Measurements from ENCODE around the gene DOCK1.

DOCK1 gene

GRCh38 chr10:127415901-127416581, 510.8 kb downstream of the DOCK1 start:
- Histone ChIP-seq H3K9ac (ENCODE audit: low read depth, low read length) (no peak overlapping the region), H3K9me3 (ENCODE audit: control insufficient read depth, insufficient read depth, low read length) (no peaks in the 10 kb centered on the region), H3K4me1 (ENCODE audit: insufficient read depth, low read length) (no peaks in the 10 kb centered on the region), H3K36me3 (ENCODE audit: insufficient read depth, low read length) (no peaks in the 10 kb centered on the region)

- Histone ChIP-seq H3K9ac (ENCODE audit: low read depth, low read length) (no peak overlapping the region), H3K9me3 (ENCODE audit: control insufficient read depth, insufficient read depth, low read length) (no peaks in the 10 kb centered on the region), H3K36me3 (ENCODE audit: insufficient read depth, low read length) (no peaks in the 10 kb centered on the region), H3K4me1 (ENCODE audit: insufficient read depth, low read length) (no peaks in the 10 kb centered on the region)
Measured at GRCh38 chr10:127417031-127417430, 511.8 kb downstream of the DOCK1 start.

- no peak overlapping the region for H3K9ac ChIP-seq (ENCODE audit: low read depth, low read length)
- no peaks in the 10 kb centered on the region for H3K9me3 ChIP-seq (ENCODE audit: control insufficient read depth, insufficient read depth, low read length)
- no peaks in the 10 kb centered on the region for H3K4me1 ChIP-seq (ENCODE audit: insufficient read depth, low read length)
- H3K36me3 ChIP-seq (ENCODE audit: insufficient read depth, low read length): no peaks in the 10 kb centered on the region
Measured at GRCh38 chr10:127417686-127418401, 512.6 kb downstream of the DOCK1 start.

- Histone ChIP-seq H3K36me3 (ENCODE audit: insufficient read depth, low read length) (no peaks in the 10 kb centered on the region), H3K4me1 (ENCODE audit: insufficient read depth, low read length) (peaks cover 4% of the 10 kb centered on the region; the same call in 1 of the 2 replicates), H3K9me3 (ENCODE audit: control insufficient read depth, insufficient read depth, low read length) (no peaks in the 10 kb centered on the region), H3K9ac (ENCODE audit: low read depth, low read length) (no peak overlapping the region)
Measured at GRCh38 chr10:127418536-127419168, 513.4 kb downstream of the DOCK1 start.

GRCh38 chr10:127420138-127420684, 515.0 kb downstream of the DOCK1 start:
- H3K9me3 ChIP-seq (ENCODE audit: control insufficient read depth, insufficient read depth, low read length): no peaks in the 10 kb centered on the region
- H3K4me1 ChIP-seq (ENCODE audit: insufficient read depth, low read length): peaks cover 11% of the 10 kb centered on the region; the same call in 1 of the 2 replicates
- no peaks in the 10 kb centered on the region for H3K36me3 ChIP-seq (ENCODE audit: insufficient read depth, low read length)
- H3K9ac ChIP-seq (ENCODE audit: low read depth, low read length): no peak overlapping the region

- no peaks in the 10 kb centered on the region for H3K9me3 ChIP-seq (ENCODE audit: control insufficient read depth, insufficient read depth, low read length)
- H3K4me1 ChIP-seq (ENCODE audit: insufficient read depth, low read length): peaks cover 11% of the 10 kb centered on the region; the same call in 1 of the 2 replicates
- no peak overlapping the region for H3K9ac ChIP-seq (ENCODE audit: low read depth, low read length)
- H3K36me3 ChIP-seq (ENCODE audit: insufficient read depth, low read length): no peaks in the 10 kb centered on the region
Measured at GRCh38 chr10:127423218-127423915, 518.1 kb downstream of the DOCK1 start.

- Histone ChIP-seq H3K4me1 (ENCODE audit: insufficient read depth, low read length) (peaks cover 11% of the 10 kb centered on the region; the same call in 1 of the 2 replicates), H3K9me3 (ENCODE audit: control insufficient read depth, insufficient read depth, low read length) (no peaks in the 10 kb centered on the region), H3K36me3 (ENCODE audit: insufficient read depth, low read length) (no peaks in the 10 kb centered on the region), H3K9ac (ENCODE audit: low read depth, low read length) (no peak overlapping the region)
Measured at GRCh38 chr10:127424594-127425264, 519.5 kb downstream of the DOCK1 start.

- no peaks in the 10 kb centered on the region for H3K9me3 ChIP-seq (ENCODE audit: control insufficient read depth, insufficient read depth, low read length)
- H3K9ac ChIP-seq (ENCODE audit: low read depth, low read length): no peak overlapping the region
- no peaks in the 10 kb centered on the region for H3K36me3 ChIP-seq (ENCODE audit: insufficient read depth, low read length)
- H3K4me1 ChIP-seq (ENCODE audit: insufficient read depth, low read length): peaks cover 11% of the 10 kb centered on the region; the same call in 1 of the 2 replicates
Measured at GRCh38 chr10:127426746-127427145, 521.5 kb downstream of the DOCK1 start.

- H3K36me3 ChIP-seq (ENCODE audit: insufficient read depth, low read length): no peaks in the 10 kb centered on the region
- no peak overlapping the region for H3K9ac ChIP-seq (ENCODE audit: low read depth, low read length)
Measured at GRCh38 chr10:127427926-127428325, 522.7 kb downstream of the DOCK1 start.

GRCh38 chr10:127428385-127428980, 523.3 kb downstream of the DOCK1 start:
- no peaks in the 10 kb centered on the region for H3K9me3 ChIP-seq (ENCODE audit: control insufficient read depth, insufficient read depth, low read length)
- peaks cover 9% of the 10 kb centered on the region; the same call in 1 of the 2 replicates for H3K4me1 ChIP-seq (ENCODE audit: insufficient read depth, low read length)
- no peak overlapping the region for H3K9ac ChIP-seq (ENCODE audit: low read depth, low read length)
- H3K36me3 ChIP-seq (ENCODE audit: insufficient read depth, low read length): no peaks in the 10 kb centered on the region

More at GRCh38 chr10:127427926-127428325, 522.7 kb downstream of the DOCK1 start:
- Histone ChIP-seq H3K4me1 (ENCODE audit: insufficient read depth, low read length) (peaks cover 11% of the 10 kb centered on the region; the same call in 1 of the 2 replicates), H3K9me3 (ENCODE audit: control insufficient read depth, insufficient read depth, low read length) (no peaks in the 10 kb centered on the region)

- H3K4me1 ChIP-seq (ENCODE audit: insufficient read depth, low read length): no peaks in the 10 kb centered on the region
- H3K9me3 ChIP-seq (ENCODE audit: control insufficient read depth, insufficient read depth, low read length): no peaks in the 10 kb centered on the region
- H3K9ac ChIP-seq (ENCODE audit: low read depth, low read length): no peak overlapping the region
- no peaks in the 10 kb centered on the region for H3K36me3 ChIP-seq (ENCODE audit: insufficient read depth, low read length)
Measured at GRCh38 chr10:127429601-127430312, 524.5 kb downstream of the DOCK1 start.

- no peaks in the 10 kb centered on the region for H3K4me1 ChIP-seq (ENCODE audit: insufficient read depth, low read length)
- H3K9me3 ChIP-seq (ENCODE audit: control insufficient read depth, insufficient read depth, low read length): no peaks in the 10 kb centered on the region
- no peak overlapping the region for H3K9ac ChIP-seq (ENCODE audit: low read depth, low read length)
- H3K36me3 ChIP-seq (ENCODE audit: insufficient read depth, low read length): no peaks in the 10 kb centered on the region
Measured at GRCh38 chr10:127431525-127431924, 526.3 kb downstream of the DOCK1 start.

GRCh38 chr10:127434006-127434405, 528.8 kb downstream of the DOCK1 start:
- H3K9ac ChIP-seq (ENCODE audit: low read depth, low read length): no peak overlapping the region
- H3K36me3 ChIP-seq (ENCODE audit: insufficient read depth, low read length): no peaks in the 10 kb centered on the region; the same call in 1 of the 2 replicates
- H3K9me3 ChIP-seq (ENCODE audit: control insufficient read depth, insufficient read depth, low read length): no peaks in the 10 kb centered on the region
- H3K4me1 ChIP-seq (ENCODE audit: insufficient read depth, low read length): no peaks in the 10 kb centered on the region
